ENCODE measurements around the gene OTC. TPM values are rescaled to one million over a fixed set of nuclear protein-coding genes. Genes with fewer than 3 reads are reported as not detected.

Gene OTC
- total RNA-seq, 2 experiments from 2014 or later, result not detected

DNA sequence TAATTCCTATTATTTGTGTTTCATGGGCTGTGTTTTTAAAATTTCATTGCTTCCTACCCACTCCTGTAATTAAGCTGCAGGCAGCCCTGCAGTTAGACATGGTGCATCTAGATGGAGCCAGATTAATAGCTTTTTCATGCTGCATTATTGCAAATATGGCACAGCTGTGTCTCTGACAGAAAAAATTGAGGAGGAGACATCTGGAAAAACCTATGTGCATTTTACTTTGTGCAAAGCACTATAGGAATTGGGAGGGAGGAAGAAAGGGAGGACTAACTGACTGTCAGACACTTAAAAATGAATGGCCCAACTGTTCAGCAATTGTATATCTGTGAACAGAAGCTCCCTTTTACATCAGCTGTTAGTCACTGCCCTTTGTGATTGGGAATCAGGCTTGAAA lies 17.0 kb upstream of the OTC start:
- CTCF ChIA-PET, result no interaction called here
- no peaks in the 10 kb centered on the region for H3K36me3 Mint-ChIP-seq (ENCODE audit: low read depth)

DNA sequence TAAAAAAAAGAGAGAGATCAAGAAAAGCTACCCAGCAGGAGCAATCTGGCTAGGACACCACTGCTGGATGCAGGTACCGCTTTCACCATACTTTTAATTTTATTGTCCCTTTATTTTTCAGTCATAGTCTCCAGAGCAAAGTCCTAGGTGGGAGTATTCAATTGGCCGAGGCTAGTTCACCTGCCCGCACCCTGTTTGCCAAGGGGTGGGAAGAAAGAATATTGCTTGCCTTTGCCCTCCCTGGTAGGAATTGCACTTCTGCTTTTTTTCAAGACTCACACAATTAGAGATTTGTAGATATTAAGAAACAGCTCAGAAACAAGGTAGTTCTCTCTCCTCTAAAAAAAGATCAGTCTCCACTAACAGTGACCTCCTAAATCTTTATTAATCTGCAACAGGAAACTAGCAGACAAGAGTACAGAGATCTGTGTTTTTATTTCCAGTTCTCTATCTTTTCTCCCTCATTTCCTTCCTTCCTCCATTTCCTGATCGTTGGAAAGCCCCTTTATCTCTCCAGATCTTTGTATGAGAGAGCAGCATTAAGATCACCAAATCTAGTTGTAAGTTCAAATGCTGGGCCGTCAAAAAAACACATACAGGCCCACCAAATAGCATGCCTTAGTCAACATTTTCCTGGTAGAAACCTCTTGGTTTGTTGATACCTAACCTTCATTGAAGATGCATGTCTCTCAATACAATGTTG lies 15.7 kb upstream of the OTC start:
- Mint-ChIP-seq H3K27me3 (peaks cover 2% of the 10 kb centered on the region), H3K36me3 (ENCODE audit: low read depth) (no peaks in the 10 kb centered on the region), H3K27ac (no peak overlapping the region), H3K4me1 (no peaks in the 10 kb centered on the region), H3K4me3 (no peak overlapping the region), H3K9me3 (no peaks in the 10 kb centered on the region)
- ChIA-PET CTCF (no interaction called here), POLR2A (no interaction called here)
- DNase-seq, result no peak

More for the DNA sequence above, 17.0 kb upstream of the OTC start:
- Mint-ChIP-seq H3K4me3 (no peak overlapping the region), H3K9me3 (no peaks in the 10 kb centered on the region), H3K27ac (no peak overlapping the region), H3K27me3 (peaks cover 2% of the 10 kb centered on the region), H3K4me1 (no peaks in the 10 kb centered on the region)
- POLR2A ChIA-PET, result no interaction called here
- no peak for DNase-seq

- ChIA-PET POLR2A (no interaction called here), CTCF (no interaction called here)
- Mint-ChIP-seq H3K9me3 (no peaks in the 10 kb centered on the region), H3K27me3 (peaks cover 4% of the 10 kb centered on the region), H3K36me3 (ENCODE audit: low read depth) (no peaks in the 10 kb centered on the region), H3K4me1 (peaks cover under 1% of the 10 kb centered on the region), H3K27ac (no peak overlapping the region), H3K4me3 (no peak overlapping the region)
- no peak for DNase-seq
Measured at GRCh38 chrX:38341442-38341841, 11.0 kb upstream of the OTC start.

GRCh38 chrX:38342853-38343778 lies 9.3 kb upstream of the OTC start:
- Mint-ChIP-seq H3K4me3 (no peak overlapping the region), H3K36me3 (ENCODE audit: low read depth) (no peaks in the 10 kb centered on the region), H3K4me1 (peaks cover 2% of the 10 kb centered on the region), H3K27me3 (peaks cover 6% of the 10 kb centered on the region), H3K9me3 (no peaks in the 10 kb centered on the region), H3K27ac (no peak overlapping the region)
- CTCF ChIA-PET, result no interaction called here
- POLR2A ChIA-PET, result no interaction called here
- DNase-seq, result no peak

- DNase-seq, result no peak
- peaks cover 2% of the 10 kb centered on the region for H3K4me1 Mint-ChIP-seq
- CTCF ChIA-PET, result no interaction called here
- H3K4me3 Mint-ChIP-seq, result no peak overlapping the region
- no peaks in the 10 kb centered on the region for H3K36me3 Mint-ChIP-seq (ENCODE audit: low read depth)
- peaks cover 4% of the 10 kb centered on the region for H3K27me3 Mint-ChIP-seq
- H3K27ac Mint-ChIP-seq, result no peak overlapping the region
- POLR2A ChIA-PET, result no interaction called here
- no peaks in the 10 kb centered on the region for H3K9me3 Mint-ChIP-seq
Measured at GRCh38 chrX:38346150-38346549, 6.3 kb upstream of the OTC start.

- POLR2A ChIA-PET, result no interaction called here
- H3K36me3 Mint-ChIP-seq (ENCODE audit: low read depth), result no peaks in the 10 kb centered on the region
- H3K9me3 Mint-ChIP-seq, result no peaks in the 10 kb centered on the region
- peaks cover 4% of the 10 kb centered on the region for H3K27me3 Mint-ChIP-seq
- H3K4me1 Mint-ChIP-seq, result peaks cover 2% of the 10 kb centered on the region
- H3K4me3 Mint-ChIP-seq, result no peak overlapping the region
- no peak for DNase-seq
- no peak overlapping the region for H3K27ac Mint-ChIP-seq
- CTCF ChIA-PET, result no interaction called here
Measured at GRCh38 chrX:38347136-38347535, 5.3 kb upstream of the OTC start.

- POLR2A ChIA-PET, result no interaction called here
- CTCF ChIA-PET, result no interaction called here
- Mint-ChIP-seq H3K27ac (no peak overlapping the region), H3K36me3 (ENCODE audit: low read depth) (no peaks in the 10 kb centered on the region), H3K4me1 (peaks cover 2% of the 10 kb centered on the region), H3K4me3 (no peak overlapping the region), H3K27me3 (peaks cover 3% of the 10 kb centered on the region), H3K9me3 (no peaks in the 10 kb centered on the region)
- DNase-seq, result no peak
Measured at GRCh38 chrX:38351346-38351745, 1.1 kb upstream of the OTC start.

DNA sequence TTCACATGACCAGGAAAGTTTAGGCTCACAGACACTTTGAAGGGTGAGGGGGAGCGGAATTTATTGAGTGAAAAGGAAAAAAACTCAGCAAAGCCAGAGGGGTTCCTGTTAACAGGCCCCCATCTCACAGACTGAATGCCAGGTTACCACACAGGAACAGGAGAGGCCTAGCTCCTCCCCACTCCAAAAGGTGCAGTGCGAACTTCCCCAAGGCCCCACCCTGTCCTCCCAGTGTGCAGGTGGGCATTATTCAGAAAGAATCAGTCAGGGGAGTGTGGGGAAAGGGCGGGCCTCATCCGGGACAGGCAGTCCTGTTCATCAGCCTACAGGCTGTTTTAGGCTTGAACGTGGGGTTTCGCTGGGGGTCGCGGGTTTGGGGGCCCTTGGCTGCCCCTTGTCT lies 4.0 kb downstream of the OTC start:
- Mint-ChIP-seq H3K4me3 (no peak overlapping the region), H3K9me3 (no peaks in the 10 kb centered on the region), H3K27me3 (no peaks in the 10 kb centered on the region), H3K4me1 (no peaks in the 10 kb centered on the region), H3K27ac (no peak overlapping the region), H3K36me3 (ENCODE audit: low read depth) (no peaks in the 10 kb centered on the region)
- POLR2A ChIA-PET, result no interaction called here
- CTCF ChIA-PET, result interaction anchor here (0.7 kb wide), 1 partner anchor 20 kb away, joined by 3 read pairs; no protein-coding TSS in a partner anchor
- DNase-seq, result no peak

GRCh38 chrX:38357747-38358673 lies 5.6 kb downstream of the OTC start:
- Mint-ChIP-seq H3K27me3 (peaks cover 2% of the 10 kb centered on the region), H3K4me1 (no peaks in the 10 kb centered on the region), H3K4me3 (no peak overlapping the region), H3K9me3 (no peaks in the 10 kb centered on the region), H3K36me3 (ENCODE audit: low read depth) (no peaks in the 10 kb centered on the region), H3K27ac (no peak overlapping the region)
- POLR2A ChIA-PET, result no interaction called here
- CTCF ChIA-PET, result interaction anchor here (0.7 kb wide), 1 partner anchor 65 kb away, joined by 3 read pairs; no protein-coding TSS in a partner anchor
- DNase-seq, result no peak

DNA sequence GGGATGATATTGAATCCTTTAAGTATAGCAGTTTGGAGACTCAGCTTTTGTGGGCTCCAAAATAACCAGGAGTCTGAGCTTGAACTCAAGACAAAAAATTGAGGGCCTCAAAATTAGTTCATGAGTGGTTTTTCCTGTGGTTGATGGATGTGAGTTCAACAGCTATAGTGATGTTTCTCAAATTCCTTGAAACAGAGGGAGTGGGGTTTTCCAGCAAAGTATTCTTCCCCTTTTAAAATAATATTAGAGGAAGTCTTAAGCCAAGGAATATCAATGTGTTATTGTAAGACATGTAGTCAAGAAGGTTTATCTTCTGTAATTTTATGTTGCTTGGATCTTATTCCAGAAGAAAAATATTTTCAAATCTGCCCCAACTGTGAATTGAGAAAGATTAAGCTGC lies 10.6 kb downstream of the OTC start:
- Mint-ChIP-seq H3K9me3 (no peaks in the 10 kb centered on the region), H3K4me1 (no peaks in the 10 kb centered on the region), H3K4me3 (no peak overlapping the region), H3K27ac (no peak overlapping the region), H3K27me3 (peaks cover 2% of the 10 kb centered on the region), H3K36me3 (ENCODE audit: low read depth) (no peaks in the 10 kb centered on the region)
- no peak for DNase-seq
- ChIA-PET POLR2A (no interaction called here), CTCF (no interaction called here)

GRCh38 chrX:38365954-38366353 lies 13.6 kb downstream of the OTC start:
- H3K27ac Mint-ChIP-seq, result no peak overlapping the region
- no peaks in the 10 kb centered on the region for H3K36me3 Mint-ChIP-seq (ENCODE audit: low read depth)
- ChIA-PET CTCF (no interaction called here), POLR2A (no interaction called here)
- H3K4me3 Mint-ChIP-seq, result no peak overlapping the region
- no peaks in the 10 kb centered on the region for H3K9me3 Mint-ChIP-seq
- DNase-seq, result no peak
- no peaks in the 10 kb centered on the region for H3K4me1 Mint-ChIP-seq
- peaks cover 2% of the 10 kb centered on the region for H3K27me3 Mint-ChIP-seq

GRCh38 chrX:38368774-38369173 lies 16.4 kb downstream of the OTC start:
- Mint-ChIP-seq H3K4me1 (no peaks in the 10 kb centered on the region), H3K36me3 (ENCODE audit: low read depth) (no peaks in the 10 kb centered on the region), H3K27ac (no peak overlapping the region), H3K27me3 (peaks cover 3% of the 10 kb centered on the region), H3K9me3 (no peaks in the 10 kb centered on the region), H3K4me3 (no peak overlapping the region)
- ChIA-PET CTCF (no interaction called here), POLR2A (no interaction called here)
- no peak for DNase-seq

DNA sequence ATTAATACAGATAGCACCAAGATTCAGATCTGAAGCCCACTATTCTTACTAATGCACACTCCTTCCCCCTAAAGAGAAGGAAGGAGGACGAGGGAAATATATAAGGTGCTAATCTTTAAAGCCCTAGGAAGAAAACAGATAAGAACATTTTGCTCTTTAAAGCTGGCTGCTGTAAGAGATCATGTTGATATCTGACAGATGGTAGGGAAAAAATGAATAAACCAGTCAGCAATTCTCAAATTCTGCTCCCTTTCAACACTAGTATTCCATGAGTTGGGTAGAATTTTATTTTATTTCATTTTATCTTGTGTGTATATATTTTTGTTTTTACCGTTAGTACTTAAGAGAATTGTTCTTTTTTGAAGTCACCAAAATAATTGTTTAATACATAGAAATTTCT lies 19.2 kb downstream of the OTC start:
- Mint-ChIP-seq H3K27me3 (peaks cover 3% of the 10 kb centered on the region), H3K4me1 (no peaks in the 10 kb centered on the region), H3K27ac (no peak overlapping the region), H3K36me3 (ENCODE audit: low read depth) (no peaks in the 10 kb centered on the region), H3K4me3 (no peak overlapping the region), H3K9me3 (no peaks in the 10 kb centered on the region)
- ChIA-PET CTCF (no interaction called here), POLR2A (no interaction called here)
- DNase-seq, result no peak
